ENCODE data around the gene MOG.

MOG gene

GRCh38 chr6:29627755-29628418 lies 29.0 kb upstream of the MOG start:
- H3K27me3 ChIP-seq (replicated peaks; ENCODE audit: control insufficient read depth, insufficient read depth, low read length) = no peaks in the 10 kb centered on the region; the same call in none of the 2 replicates
- peak overlapping the region; percentile 56 for H3K4me3 ChIP-seq (replicated peaks; ENCODE audit: low read depth, low read length)
- no peaks in the 10 kb centered on the region for H3K36me3 ChIP-seq (ENCODE audit: control insufficient read depth, insufficient read depth, low read length)
- no peak for DNase-seq (ENCODE audit: extremely low read depth, insufficient read length)
- TF ChIP-seq CTCF (IDR thresholded peaks at IDR 0.05; ENCODE audit: insufficient read depth, low read length, poor library complexity, severe bottlenecking) = no peak

GRCh38 chr6:29628419-29629281 lies 28.2 kb upstream of the MOG start:
- peak; percentile 86 for TF ChIP-seq CTCF (IDR thresholded peaks at IDR 0.05; ENCODE audit: insufficient read depth, low read length, poor library complexity, severe bottlenecking)
- H3K36me3 ChIP-seq (ENCODE audit: control insufficient read depth, insufficient read depth, low read length) = no peaks in the 10 kb centered on the region
- DNase-seq (ENCODE audit: extremely low read depth, insufficient read length) = no peak
- H3K27me3 ChIP-seq (replicated peaks; ENCODE audit: control insufficient read depth, insufficient read depth, low read length) = no peaks in the 10 kb centered on the region; the same call in none of the 2 replicates
- peak overlapping the region; percentile 56 for H3K4me3 ChIP-seq (replicated peaks; ENCODE audit: low read depth, low read length)

GRCh38 chr6:29629571-29629970 lies 27.3 kb upstream of the MOG start:
- no peak for DNase-seq (ENCODE audit: extremely low read depth, insufficient read length)
- no peaks in the 10 kb centered on the region; the same call in none of the 2 replicates for H3K27me3 ChIP-seq (replicated peaks; ENCODE audit: control insufficient read depth, insufficient read depth, low read length)
- no peak for TF ChIP-seq CTCF (IDR thresholded peaks at IDR 0.05; ENCODE audit: insufficient read depth, low read length, poor library complexity, severe bottlenecking)
- H3K4me3 ChIP-seq (replicated peaks; ENCODE audit: low read depth, low read length) = no peak overlapping the region
- no peaks in the 10 kb centered on the region for H3K36me3 ChIP-seq (ENCODE audit: control insufficient read depth, insufficient read depth, low read length)

GRCh38 chr6:29630315-29630714 lies 26.6 kb upstream of the MOG start:
- no peaks in the 10 kb centered on the region; the same call in none of the 2 replicates for H3K27me3 ChIP-seq (replicated peaks; ENCODE audit: control insufficient read depth, insufficient read depth, low read length)
- no peak overlapping the region for H3K4me3 ChIP-seq (replicated peaks; ENCODE audit: low read depth, low read length)
- no peaks in the 10 kb centered on the region for H3K36me3 ChIP-seq (ENCODE audit: control insufficient read depth, insufficient read depth, low read length)
- no peak for DNase-seq (ENCODE audit: extremely low read depth, insufficient read length)
- TF ChIP-seq CTCF (IDR thresholded peaks at IDR 0.05; ENCODE audit: insufficient read depth, low read length, poor library complexity, severe bottlenecking) = no peak

GRCh38 chr6:29631209-29631810 lies 25.6 kb upstream of the MOG start:
- no peaks in the 10 kb centered on the region for H3K36me3 ChIP-seq (ENCODE audit: control insufficient read depth, insufficient read depth, low read length)

More at GRCh38 chr6:29631209-29631810, 25.6 kb upstream of the MOG start:
- TF ChIP-seq CTCF (IDR thresholded peaks at IDR 0.05; ENCODE audit: insufficient read depth, low read length, poor library complexity, severe bottlenecking) = no peak
- no peak overlapping the region for H3K4me3 ChIP-seq (replicated peaks; ENCODE audit: low read depth, low read length)
- DNase-seq (ENCODE audit: extremely low read depth, insufficient read length) = no peak
- no peaks in the 10 kb centered on the region; the same call in none of the 2 replicates for H3K27me3 ChIP-seq (replicated peaks; ENCODE audit: control insufficient read depth, insufficient read depth, low read length)

Data from GM06990 (cell line).